ENCODE measurements around the gene CISH.

CISH gene

GRCh38 chr3:50620420-50620819 lies 8.8 kb upstream of the CISH start:
- H3F3A ChIP-seq (ENCODE audit: control insufficient read depth, insufficient read depth): no peaks in the 10 kb centered on the region

GRCh38 chr3:50617911-50618481 lies 6.4 kb upstream of the CISH start:
- no peak overlapping the region for H3K27ac ChIP-seq (ENCODE audit: low read depth, low read length)
- H3K79me2 ChIP-seq (ENCODE audit: control insufficient read depth, low read length): peaks cover 6% of the 10 kb centered on the region; the same call in 1 of the 2 replicates
- H3K4me3 ChIP-seq (ENCODE audit: low read length): peak overlapping the region; percentile 84
- peaks cover 5% of the 10 kb centered on the region; the same call in 1 of the 2 replicates for H4K20me1 ChIP-seq (ENCODE audit: control insufficient read depth, insufficient read depth, low read depth, low read length)
- peaks cover 14% of the 10 kb centered on the region for H3K27me3 ChIP-seq (ENCODE audit: control insufficient read depth, low read length)
- H3F3A ChIP-seq (ENCODE audit: control insufficient read depth, insufficient read depth): peaks cover 5% of the 10 kb centered on the region
- peak overlapping the region; percentile 86 for H3K4me2 ChIP-seq (ENCODE audit: low read length)
- no peaks in the 10 kb centered on the region for H3K9me3 ChIP-seq (ENCODE audit: control insufficient read depth, insufficient read depth, low read length)
- no peaks in the 10 kb centered on the region for H3K9me2 ChIP-seq (replicated peaks; ENCODE audit: control insufficient read depth, low read length)
- peaks cover 29% of the 10 kb centered on the region for H3K4me1 ChIP-seq (ENCODE audit: control insufficient read depth, low read length)
- H3K36me3 ChIP-seq (ENCODE audit: control insufficient read depth, low read length): no peaks in the 10 kb centered on the region
- no peak for TF ChIP-seq CTCF (IDR thresholded peaks at IDR 0.05; ENCODE audit: low read depth, low read length, poor library complexity, severe bottlenecking)
- TF ChIP-seq EZH2phosphoT487 (IDR thresholded peaks at IDR 0.05; ENCODE audit: borderline replicate concordance, low read length): no peak

More at GRCh38 chr3:50620420-50620819, 8.8 kb upstream of the CISH start:
- no peak overlapping the region for H3K4me3 ChIP-seq (ENCODE audit: low read length)
- H3K79me2 ChIP-seq (ENCODE audit: control insufficient read depth, low read length): peaks cover 6% of the 10 kb centered on the region; the same call in 1 of the 2 replicates
- H3K9me2 ChIP-seq (replicated peaks; ENCODE audit: control insufficient read depth, low read length): no peaks in the 10 kb centered on the region
- no peaks in the 10 kb centered on the region; the same call in 1 of the 2 replicates for H4K20me1 ChIP-seq (ENCODE audit: control insufficient read depth, insufficient read depth, low read depth, low read length)
- no peak overlapping the region for H3K27ac ChIP-seq (ENCODE audit: low read depth, low read length)
- 0 out of 2 replicates have a peak overlapping the region, but pooled peaks have one; percentile 6 for H3K4me2 ChIP-seq (ENCODE audit: low read length)
- H3K36me3 ChIP-seq (ENCODE audit: control insufficient read depth, low read length): no peaks in the 10 kb centered on the region
- H3K4me1 ChIP-seq (ENCODE audit: control insufficient read depth, low read length): peaks cover 29% of the 10 kb centered on the region
- TF ChIP-seq EZH2phosphoT487 (IDR thresholded peaks at IDR 0.05; ENCODE audit: borderline replicate concordance, low read length) (no peak), CTCF (IDR thresholded peaks at IDR 0.05; ENCODE audit: low read depth, low read length, poor library complexity, severe bottlenecking) (no peak)
- no peaks in the 10 kb centered on the region for H3K27me3 ChIP-seq (ENCODE audit: control insufficient read depth, low read length)
- no peaks in the 10 kb centered on the region for H3K9me3 ChIP-seq (ENCODE audit: control insufficient read depth, insufficient read depth, low read length)

GRCh38 chr3:50617096-50617791 lies 5.7 kb upstream of the CISH start, which contains the start of gene MAPKAPK3:
Gene MAPKAPK3 (plus strand): TSS chr3:50617151. CDS start chr3:50617566, 415 bp downstream.
- H3K27ac ChIP-seq (ENCODE audit: low read depth, low read length): no peak within 1 kb of the TSS
- peaks cover 5% of the 10 kb centered on the region; the same call in 1 of the 2 replicates for H4K20me1 ChIP-seq (ENCODE audit: control insufficient read depth, insufficient read depth, low read depth, low read length)
- peaks cover 13% of the 10 kb centered on the region for H3F3A ChIP-seq (ENCODE audit: control insufficient read depth, insufficient read depth)
- no peaks in the 10 kb centered on the region for H3K9me3 ChIP-seq (ENCODE audit: control insufficient read depth, insufficient read depth, low read length)
- H3K4me3 ChIP-seq (ENCODE audit: low read length): peak within 1 kb of the TSS; percentile 84
- no peaks in the 10 kb centered on the region for H3K36me3 ChIP-seq (ENCODE audit: control insufficient read depth, low read length)
- peaks cover 29% of the 10 kb centered on the region for H3K4me1 ChIP-seq (ENCODE audit: control insufficient read depth, low read length)
- no peaks in the 10 kb centered on the region for H3K9me2 ChIP-seq (replicated peaks; ENCODE audit: control insufficient read depth, low read length)
- H3K4me2 ChIP-seq (ENCODE audit: low read length): peak within 1 kb of the TSS; percentile 99
- H3K79me2 ChIP-seq (ENCODE audit: control insufficient read depth, low read length): peaks cover 6% of the 10 kb centered on the region; the same call in 1 of the 2 replicates
- peak; percentile 36 for TF ChIP-seq CTCF (IDR thresholded peaks at IDR 0.05; ENCODE audit: low read depth, low read length, poor library complexity, severe bottlenecking)
- TF ChIP-seq EZH2phosphoT487 (IDR thresholded peaks at IDR 0.05; ENCODE audit: borderline replicate concordance, low read length): no peak
- peaks cover 21% of the 10 kb centered on the region for H3K27me3 ChIP-seq (ENCODE audit: control insufficient read depth, low read length)

All from DOHH2 (cell line).